Activated CD4-positive, alpha-beta T cell treated with anti-CD3 and anti-CD28 coated beads, Interleukin-2, amount 10 ng/mL, durations not matched to agents 7 days and 5 days (primary cell): Measurements from ENCODE around the gene DCBLD1. TPM values are rescaled to one million over a fixed set of nuclear protein-coding genes. Genes with fewer than 3 reads are reported as not detected.
A peak's percentile ranks its signal among the peaks of the same experiment; 100 is the strongest.

Experiments
- CTCF ChIA-PET: fragments of 350-600 bp; sonication (Branson Sonifier 250); formaldehyde crosslinking; loops from one replicate; lab custom pipeline; 2021; ENCODE audit warnings: antibody characterized with exemption; lab: Charles Lee
- POLR2A ChIA-PET: fragments of 350-600 bp; sonication (Branson Sonifier 250); formaldehyde crosslinking; loops from one replicate; lab custom pipeline; 2021; ENCODE audit warnings: antibody characterized with exemption; lab: Charles Lee
- DNase-seq: peaks from one replicate; pipeline ENCODE4 v3.0.0-alpha.2; 2020
- H3K27ac Mint-ChIP-seq: one replicate; pipeline ENCODE4 v1.8.0; 2021; ENCODE audit warnings: mild to moderate bottlenecking, moderate library complexity, mixed read lengths
- H3K27me3 Mint-ChIP-seq: one replicate; pipeline ENCODE4 v1.8.0; 2021; ENCODE audit warnings: mixed read lengths
- H3K36me3 Mint-ChIP-seq: one replicate; pipeline ENCODE4 v1.8.0; 2021; ENCODE audit warnings: low read depth, mixed read lengths
- H3K4me1 Mint-ChIP-seq: one replicate; pipeline ENCODE4 v1.8.0; 2021; ENCODE audit warnings: mixed read lengths
- H3K4me3 Mint-ChIP-seq: one replicate; pipeline ENCODE4 v1.8.0; 2021; ENCODE audit warnings: mild to moderate bottlenecking, moderate library complexity, mixed read lengths
- H3K9me3 Mint-ChIP-seq: one replicate; pipeline ENCODE4 v1.8.0; 2021; ENCODE audit warnings: mixed read lengths
- total RNA-seq, 2 experiments: library from RNA; stranded (reverse); gene quantifications; one replicate each; pipeline ENCODE4 v1.2.3, GENCODE V29; 2021

Gene DCBLD1
- total RNA-seq, 2 experiments from 2014 or later = 3.7 to 5.1 TPM

- CTCF ChIA-PET = interaction anchor here (1.4 kb wide), 1 partner anchor 11 kb away, joined by 5 read pairs; no protein-coding TSS in a partner anchor
- Mint-ChIP-seq H3K4me3 (no peak overlapping the region), H3K36me3 (no peaks in the 10 kb centered on the region), H3K27ac (no peak overlapping the region), H3K27me3 (peaks cover 58% of the 10 kb centered on the region), H3K4me1 (peaks cover 18% of the 10 kb centered on the region), H3K9me3 (no peaks in the 10 kb centered on the region)
- DNase-seq = no peak
- POLR2A ChIA-PET = no interaction called here
Observed at GRCh38 chr6:117478853-117479231, 3.6 kb upstream of the DCBLD1 start.

- POLR2A ChIA-PET = no interaction called here
- Mint-ChIP-seq H3K36me3 (no peaks in the 10 kb centered on the region), H3K9me3 (no peaks in the 10 kb centered on the region), H3K4me3 (no peak overlapping the region), H3K27me3 (peaks cover 57% of the 10 kb centered on the region), H3K27ac (no peak overlapping the region), H3K4me1 (peaks cover 20% of the 10 kb centered on the region)
- DNase-seq = no peak
- CTCF ChIA-PET = no interaction called here
Observed at GRCh38 chr6:117480651-117481050, 1.8 kb upstream of the DCBLD1 start.

DNA sequence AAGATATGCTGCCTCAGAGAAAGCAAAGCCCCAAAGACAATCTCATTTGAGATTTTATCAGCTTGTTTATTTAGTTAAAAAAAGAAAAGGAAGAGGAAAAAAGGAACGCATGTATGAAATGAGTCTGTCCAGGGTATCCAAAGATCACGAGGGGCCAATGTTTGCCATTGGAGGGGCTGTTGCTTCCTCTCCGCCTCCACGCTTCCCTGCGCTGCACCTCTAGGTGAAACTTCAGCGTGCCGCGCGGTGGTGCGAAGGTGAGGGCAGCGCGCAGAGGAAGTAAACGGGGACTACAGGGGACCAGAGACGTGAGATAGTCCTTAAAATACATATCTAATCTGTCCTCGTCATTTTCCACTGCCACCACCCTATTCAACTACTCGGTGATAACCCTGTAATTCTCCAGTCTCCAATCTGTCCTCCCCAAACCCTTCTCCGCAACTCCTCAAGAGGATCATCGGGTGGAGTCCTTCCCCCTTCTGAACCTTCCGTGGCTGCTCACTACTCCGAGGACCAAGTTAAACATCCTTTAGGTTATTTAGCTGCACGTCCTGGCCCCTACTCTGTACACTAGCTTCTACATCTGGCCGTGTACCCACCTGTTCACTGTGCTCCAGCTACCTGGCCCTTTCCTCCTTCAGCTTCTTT is 1.1 kb upstream of the DCBLD1 start:
- DNase-seq = peak; percentile 22
- peaks cover 59% of the 10 kb centered on the region for H3K27me3 Mint-ChIP-seq
- CTCF ChIA-PET = interaction anchor here (1.1 kb wide), 1 partner anchor 16 kb away, joined by 4 read pairs; no protein-coding TSS in a partner anchor
- peak overlapping the region; percentile 47 for H3K27ac Mint-ChIP-seq
- no peaks in the 10 kb centered on the region for H3K9me3 Mint-ChIP-seq
- no peaks in the 10 kb centered on the region for H3K36me3 Mint-ChIP-seq
- POLR2A ChIA-PET = no interaction called here
- H3K4me3 Mint-ChIP-seq = peak overlapping the region; percentile 68
- peaks cover 20% of the 10 kb centered on the region for H3K4me1 Mint-ChIP-seq

DNA sequence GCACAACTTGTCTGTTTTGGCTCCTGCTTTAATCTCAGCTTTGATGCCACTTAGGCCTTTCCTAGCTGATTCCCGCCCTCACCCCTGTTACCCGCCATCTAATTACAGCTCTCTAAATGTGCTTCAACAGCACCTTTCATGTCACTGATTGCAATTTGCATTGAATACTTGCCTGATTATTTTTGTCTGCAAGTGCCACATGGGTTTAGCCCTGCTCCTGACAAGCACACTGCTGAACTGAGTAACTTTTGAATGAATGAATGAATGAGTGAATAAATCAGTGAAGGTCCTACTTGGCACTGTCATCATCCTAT is 591 bp upstream of the DCBLD1 start:
- Mint-ChIP-seq H3K36me3 (no peaks in the 10 kb centered on the region), H3K4me1 (peaks cover 20% of the 10 kb centered on the region), H3K9me3 (no peaks in the 10 kb centered on the region), H3K27me3 (peaks cover 59% of the 10 kb centered on the region), H3K27ac (peak overlapping the region; percentile 47), H3K4me3 (peak overlapping the region; percentile 68)
- DNase-seq = no peak
- CTCF ChIA-PET = interaction anchor here (1.1 kb wide), 1 partner anchor 17 kb away, joined by 4 read pairs; no protein-coding TSS in a partner anchor
- POLR2A ChIA-PET = interaction anchor here (0.9 kb wide), 1 partner anchor 120 kb away, joined by 3 read pairs; the partner anchor contains the start of gene GOPC

- Mint-ChIP-seq H3K27ac (peak overlapping the region; percentile 72), H3K4me1 (peaks cover 20% of the 10 kb centered on the region), H3K27me3 (peaks cover 48% of the 10 kb centered on the region), H3K36me3 (no peaks in the 10 kb centered on the region), H3K9me3 (no peaks in the 10 kb centered on the region), H3K4me3 (peak overlapping the region; percentile 78)
- POLR2A ChIA-PET = no interaction called here
- CTCF ChIA-PET = interaction anchor here (1.2 to 2.2 kb wide), 4 partner anchors 11 to 75 kb away, joined by 3 to 5 read pairs (median 4); no protein-coding TSS in a partner anchor
- DNase-seq = no peak
Observed at GRCh38 chr6:117483004-117483644, 650 bp downstream of the DCBLD1 start.

DNA sequence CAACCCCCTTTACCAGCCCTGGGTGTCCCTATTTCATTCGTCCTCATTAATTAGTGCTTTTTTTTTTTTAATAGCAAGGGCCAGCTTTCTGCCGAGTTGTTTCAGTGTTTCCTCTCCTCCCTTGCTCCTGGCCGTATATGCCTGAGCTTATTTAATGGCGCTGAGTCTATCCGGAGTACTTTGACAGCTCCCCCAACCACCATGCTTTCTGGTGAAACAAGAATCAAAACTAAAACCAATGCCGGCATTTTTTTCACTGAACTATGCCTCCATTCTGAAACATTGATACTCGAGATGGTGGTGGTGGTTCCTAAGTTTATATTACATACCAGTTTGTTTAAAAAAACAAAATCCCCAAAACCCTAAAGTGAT is 1.2 kb downstream of the DCBLD1 start:
- Mint-ChIP-seq H3K4me1 (peaks cover 20% of the 10 kb centered on the region), H3K27me3 (peaks cover 45% of the 10 kb centered on the region), H3K9me3 (no peaks in the 10 kb centered on the region), H3K27ac (peak overlapping the region; percentile 72), H3K4me3 (peak overlapping the region; percentile 78), H3K36me3 (no peaks in the 10 kb centered on the region)
- peak; percentile 32 for DNase-seq
- POLR2A ChIA-PET = no interaction called here
- CTCF ChIA-PET = interaction anchor here (1.2 to 2.2 kb wide), 5 partner anchors 10 to 75 kb away, joined by 3 to 5 read pairs (median 4); no protein-coding TSS in a partner anchor

DNA sequence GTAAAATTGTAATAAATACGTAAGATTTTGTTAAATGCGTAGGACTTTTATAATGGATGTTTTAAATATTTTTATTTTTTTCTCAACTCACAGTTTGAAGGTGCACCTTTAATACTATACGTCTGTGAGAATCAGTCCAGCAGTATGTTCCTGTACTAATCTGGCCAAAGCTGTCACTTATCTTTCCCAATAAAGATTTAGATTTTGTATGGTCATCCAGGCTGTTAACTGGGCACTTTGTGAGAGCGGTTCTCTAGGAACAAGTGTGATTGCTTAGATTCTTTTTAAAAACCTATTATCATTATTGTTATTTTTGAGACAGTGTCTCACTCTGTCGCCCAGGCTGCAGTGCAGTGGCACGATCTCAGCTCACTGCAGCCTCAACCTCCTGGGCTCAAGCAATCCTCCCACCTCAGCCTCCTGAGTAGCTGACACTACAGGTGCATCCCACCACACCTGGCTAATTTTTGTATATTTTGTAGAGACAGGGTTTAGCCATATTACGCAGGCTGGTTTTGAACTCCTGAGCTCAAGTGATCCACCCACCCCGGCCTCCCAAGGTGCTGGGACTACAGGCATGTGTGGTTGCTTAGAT is 1.7 kb downstream of the DCBLD1 start:
- ChIA-PET CTCF (interaction anchor here (1.2 to 2.2 kb wide), 5 partner anchors 10 to 74 kb away, joined by 3 to 5 read pairs (median 3); no protein-coding TSS in a partner anchor), POLR2A (no interaction called here)
- no peak for DNase-seq
- Mint-ChIP-seq H3K4me1 (peaks cover 20% of the 10 kb centered on the region), H3K4me3 (peak overlapping the region; percentile 78), H3K36me3 (no peaks in the 10 kb centered on the region), H3K27ac (no peak overlapping the region), H3K9me3 (no peaks in the 10 kb centered on the region), H3K27me3 (peaks cover 41% of the 10 kb centered on the region)

DNA sequence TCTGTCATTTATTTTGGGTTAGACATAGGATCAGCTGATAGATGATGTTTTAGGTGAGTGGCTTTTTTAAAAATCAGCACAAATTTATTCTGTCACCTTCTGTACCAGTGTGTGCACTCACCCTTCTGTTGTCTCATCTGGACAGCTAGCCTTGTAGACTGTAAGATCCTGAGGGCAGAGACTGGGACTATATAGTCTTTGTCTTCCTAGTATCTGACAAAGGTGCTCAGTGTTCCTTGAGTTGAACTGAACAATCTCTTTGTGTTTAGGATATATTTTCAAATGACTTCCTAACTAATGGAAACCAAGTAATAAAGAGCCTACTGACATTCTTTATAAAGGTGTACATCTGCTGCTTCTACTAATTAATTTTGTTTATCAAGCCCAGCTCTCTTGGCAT is 3.0 kb downstream of the DCBLD1 start:
- Mint-ChIP-seq H3K4me3 (no peak overlapping the region), H3K4me1 (peaks cover 20% of the 10 kb centered on the region), H3K27me3 (peaks cover 31% of the 10 kb centered on the region), H3K36me3 (no peaks in the 10 kb centered on the region), H3K27ac (no peak overlapping the region), H3K9me3 (no peaks in the 10 kb centered on the region)
- POLR2A ChIA-PET = no interaction called here
- DNase-seq = no peak
- CTCF ChIA-PET = interaction anchor here (1.2 kb wide), 1 partner anchor 21 kb away, joined by 3 read pairs; no protein-coding TSS in a partner anchor

DNA sequence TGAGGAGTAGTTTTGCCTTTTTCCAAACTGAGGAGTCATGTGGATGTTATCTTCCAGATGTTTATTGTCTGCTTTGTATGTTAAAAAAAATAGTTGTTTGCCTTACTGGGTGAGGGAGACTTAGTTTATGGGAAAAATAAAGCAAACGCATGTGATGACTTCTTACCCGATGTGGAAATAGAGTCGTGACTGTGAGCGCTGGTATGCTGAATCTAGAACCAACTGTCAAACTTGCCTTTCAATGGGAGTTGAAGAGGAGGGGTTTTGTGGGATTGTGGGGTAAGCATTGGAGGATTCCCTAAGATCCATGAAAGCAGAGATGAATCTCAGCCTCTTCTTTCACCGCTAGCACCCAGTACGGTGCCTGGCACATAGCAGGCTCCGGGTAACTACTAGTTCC is 5.3 kb downstream of the DCBLD1 start:
- Mint-ChIP-seq H3K27me3 (peaks cover 15% of the 10 kb centered on the region), H3K4me1 (peaks cover 7% of the 10 kb centered on the region), H3K4me3 (no peak overlapping the region), H3K27ac (no peak overlapping the region), H3K36me3 (no peaks in the 10 kb centered on the region), H3K9me3 (no peaks in the 10 kb centered on the region)
- POLR2A ChIA-PET = no interaction called here
- no peak for DNase-seq
- CTCF ChIA-PET = no interaction called here

GRCh38 chr6:117489003-117489402 is 6.5 kb downstream of the DCBLD1 start:
- CTCF ChIA-PET = interaction anchor here (0.8 kb wide), 1 partner anchor 39 kb away, joined by 3 read pairs; no protein-coding TSS in a partner anchor
- no peaks in the 10 kb centered on the region for H3K36me3 Mint-ChIP-seq

GRCh38 chr6:117491916-117492315 is 9.4 kb downstream of the DCBLD1 start:
- Mint-ChIP-seq H3K36me3 (no peaks in the 10 kb centered on the region), H3K27ac (no peak overlapping the region), H3K27me3 (peaks cover 5% of the 10 kb centered on the region), H3K4me3 (no peak overlapping the region), H3K4me1 (peaks cover 6% of the 10 kb centered on the region), H3K9me3 (no peaks in the 10 kb centered on the region)
- no peak for DNase-seq
- ChIA-PET POLR2A (no interaction called here), CTCF (interaction anchor here (0.6 kb wide), 1 partner anchor 42 kb away, joined by 3 read pairs; no protein-coding TSS in a partner anchor)

More at GRCh38 chr6:117489003-117489402, 6.5 kb downstream of the DCBLD1 start:
- POLR2A ChIA-PET = no interaction called here
- peaks cover 16% of the 10 kb centered on the region for H3K27me3 Mint-ChIP-seq
- no peak overlapping the region for H3K4me3 Mint-ChIP-seq
- H3K4me1 Mint-ChIP-seq = peaks cover 2% of the 10 kb centered on the region
- no peaks in the 10 kb centered on the region for H3K9me3 Mint-ChIP-seq
- no peak overlapping the region for H3K27ac Mint-ChIP-seq
- no peak for DNase-seq

DNA sequence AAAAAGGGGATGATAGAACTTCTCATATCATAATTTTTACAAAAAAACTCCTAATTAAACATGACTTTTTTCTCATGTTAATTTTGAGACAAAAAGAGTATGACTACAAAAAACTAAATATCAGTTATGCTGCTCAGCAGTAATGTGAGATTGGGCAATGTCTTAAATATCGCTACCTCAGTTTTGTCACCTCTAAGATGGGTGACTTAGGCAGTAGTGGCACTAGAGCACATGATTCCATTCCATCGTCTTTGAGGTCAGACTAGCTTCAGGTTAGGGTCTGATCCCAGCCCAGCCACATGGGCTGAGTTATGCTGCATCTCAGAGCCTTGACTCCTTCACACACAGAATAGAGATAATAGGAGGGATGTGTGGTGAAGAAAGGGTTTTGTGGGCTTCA is 11.0 kb downstream of the DCBLD1 start:
- Mint-ChIP-seq H3K27me3 (peaks cover 5% of the 10 kb centered on the region), H3K9me3 (no peaks in the 10 kb centered on the region), H3K4me1 (peaks cover 12% of the 10 kb centered on the region), H3K27ac (no peak overlapping the region), H3K4me3 (no peak overlapping the region), H3K36me3 (no peaks in the 10 kb centered on the region)
- DNase-seq = no peak
- ChIA-PET CTCF (interaction anchor here (1.1 to 1.5 kb wide), 2 partner anchors 10 to 55 kb away, joined by 3 to 5 read pairs; no protein-coding TSS in a partner anchor), POLR2A (no interaction called here)
